SK-MEL-5 (cell line): Measurements from ENCODE around the gene DAAM2. TPM values are rescaled to one million over a fixed set of nuclear protein-coding genes. Genes with fewer than 3 reads are reported as not detected.

Experiments
- DNase-seq: peaks from one replicate; pipeline ENCODE4 v3.0.0-alpha.2; 2016; ENCODE audit warnings: low read depth, low spot score
- in situ Hi-C: cut with HindIII; loops from 2 replicates; pipeline ENCODE4 v1.10.0; 2016; ENCODE audit warnings: low sequenced_read_pairs, high pct_unique_total_duplicates, low pct_unique_long_range_greater_than_20kb
- total RNA-seq: library from RNA; depleted of rRNA; stranded (reverse); fragments of >200 nt; shearing (Covaris generic); gene quantifications from 2 replicates; pipeline ENCODE4 v1.2.3, GENCODE V29; 2014; rRNA removed

DAAM2 gene
- total RNA-seq, 1 experiment from 2014 or later = 11.7 TPM

- in situ Hi-C loops = no loop called here
- DNase-seq = no peak
Measured at GRCh38 chr6:39945626-39946025, 153.4 kb downstream of the DAAM2 start.

DNA sequence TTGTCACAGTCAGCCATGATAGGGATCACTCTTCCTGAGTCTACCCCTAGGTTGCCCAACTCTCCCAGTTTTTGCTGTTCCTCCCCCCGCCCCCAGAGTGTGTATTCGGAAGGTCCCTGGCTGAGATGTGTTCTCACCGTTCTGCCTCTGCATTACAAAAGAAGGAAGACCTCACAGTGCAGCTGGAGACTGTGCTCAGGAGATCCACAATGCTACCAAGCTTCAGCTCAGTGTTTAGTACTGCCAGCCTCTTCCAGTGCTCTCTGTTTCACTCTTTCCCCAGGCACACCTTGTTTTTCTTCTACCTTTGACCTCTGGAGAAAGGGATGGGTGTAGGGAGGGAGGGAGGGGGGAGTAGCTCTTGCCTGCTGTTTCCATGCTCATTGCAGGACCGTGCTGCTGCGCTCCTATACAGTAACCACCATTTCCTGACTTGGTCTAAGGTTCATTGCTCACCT is 155.5 kb downstream of the DAAM2 start:
- in situ Hi-C loops = no loop called here
- DNase-seq = no peak

GRCh38 chr6:39948199-39948791 is 156.1 kb downstream of the DAAM2 start:
- in situ Hi-C loops = no loop called here
- no peak for DNase-seq

GRCh38 chr6:39950125-39950720 is 158.0 kb downstream of the DAAM2 start:
- DNase-seq = no peak
- in situ Hi-C loops = no loop called here

DNA sequence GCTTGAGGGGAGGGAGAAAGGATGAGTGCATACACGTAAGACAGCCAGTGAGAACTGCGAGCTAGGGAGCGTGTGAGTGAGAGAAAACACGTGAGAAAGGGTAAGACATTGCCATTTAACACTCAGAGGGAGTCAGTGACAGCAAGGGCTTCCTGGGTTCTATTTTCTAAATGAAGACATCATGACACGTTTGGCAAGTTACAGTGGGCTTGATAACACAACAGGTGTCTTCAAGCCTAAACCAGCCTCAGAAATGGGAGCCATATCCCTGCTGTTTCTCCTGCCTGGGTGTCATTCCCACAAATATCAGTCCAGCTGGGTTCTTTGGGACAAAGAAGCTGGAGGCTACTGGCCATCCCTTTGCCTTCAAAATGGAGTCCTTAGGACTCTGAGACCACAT is 159.0 kb downstream of the DAAM2 start:
- DNase-seq = no peak
- in situ Hi-C loops = no loop called here

DNA sequence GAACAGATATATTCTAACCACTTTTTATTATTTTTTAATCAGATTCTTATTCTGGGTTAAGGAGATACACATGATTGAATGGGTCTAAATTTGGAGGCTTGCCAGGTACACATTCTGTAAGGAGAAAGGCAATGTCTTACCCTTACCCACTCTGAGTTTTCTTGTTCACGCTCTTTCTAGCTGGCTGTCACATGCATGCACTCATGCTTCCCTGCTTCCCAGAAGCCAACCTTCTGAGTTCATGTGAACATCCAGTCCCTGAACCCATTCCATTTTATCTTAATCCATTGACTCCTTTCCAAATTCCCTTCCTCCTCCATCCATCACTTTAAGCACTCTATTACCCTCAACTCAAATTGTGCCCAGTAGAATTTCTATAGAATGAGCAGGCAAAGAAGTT is 159.5 kb downstream of the DAAM2 start:
- in situ Hi-C loops = no loop called here
- no peak for DNase-seq

DNA sequence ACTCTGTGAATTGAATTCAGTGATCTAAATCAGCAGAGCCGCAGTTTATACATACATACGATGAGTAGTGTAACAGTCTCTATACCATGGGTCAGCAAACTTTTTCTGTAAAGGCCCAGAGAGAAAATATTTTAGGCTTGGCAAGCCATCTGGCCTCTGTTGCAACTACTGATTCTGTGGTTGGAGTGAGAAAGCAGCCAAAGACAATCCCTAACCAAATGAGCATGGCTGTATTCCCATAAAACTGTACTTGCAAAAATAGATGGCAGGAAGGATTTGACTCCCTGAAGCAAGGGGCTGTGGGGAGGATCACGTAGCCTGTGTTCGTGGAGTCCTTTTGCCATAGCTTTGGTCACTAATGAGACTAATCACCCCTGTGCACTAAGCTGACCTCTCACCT is 160.0 kb downstream of the DAAM2 start:
- no peak for DNase-seq
- in situ Hi-C loops = no loop called here

DNA sequence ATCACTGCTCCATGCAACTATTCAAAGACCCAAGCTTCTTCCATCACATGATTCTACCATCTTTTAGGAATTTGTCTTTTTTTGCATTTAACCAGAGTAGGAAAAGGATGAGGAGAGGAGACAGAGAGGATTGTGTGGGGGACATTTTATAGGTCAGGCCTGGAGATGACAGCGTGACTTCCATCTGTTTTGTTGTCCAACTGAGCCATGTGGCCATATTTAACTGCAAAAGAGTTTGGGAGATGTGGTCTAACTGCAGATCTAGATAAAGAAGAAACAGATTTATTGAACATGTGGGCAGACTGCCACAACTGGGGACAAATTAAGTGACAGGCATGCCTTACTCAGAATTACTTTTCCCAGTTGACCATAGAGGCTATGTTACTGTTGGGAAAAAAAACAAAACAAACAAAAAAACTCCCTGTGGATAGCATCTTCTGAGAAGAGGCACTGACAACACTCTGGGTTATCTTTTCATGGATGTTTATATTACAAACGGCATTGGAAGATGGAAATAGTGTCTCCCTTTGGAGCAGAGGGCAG is 161.0 kb downstream of the DAAM2 start:
- in situ Hi-C loops = no loop called here
- no peak for DNase-seq

Other genes with a start within 250 kb of the DAAM2 start
- 20.5 and 23.6 TPM in 2 replicates for gene KIF6, start 67.0 kb upstream of the DAAM2 start, total RNA-seq
- gene MOCS1, start 142.1 kb downstream of the DAAM2 start, total RNA-seq = 11.3 and 12.9 TPM in 2 replicates